T-helper 1 cell treated with Interleukin-12 subunit alpha and Interleukin-12 subunit beta and Interleukin-4 antibody, amounts not matched to agents 30 μg/mL and 1 μg/mL, for 36 hours (primary cell): Measurements from ENCODE around the gene KMT2A.

Experiments used
- H3K27ac Mint-ChIP-seq: one replicate; pipeline ENCODE4 v1.8.0; 2021; ENCODE audit warnings: mild to moderate bottlenecking, mixed read lengths
- H3K27me3 Mint-ChIP-seq: one replicate; pipeline ENCODE4 v1.8.0; 2021; ENCODE audit warnings: low read depth, mixed read lengths
- H3K36me3 Mint-ChIP-seq: one replicate; pipeline ENCODE4 v1.8.0; 2021; ENCODE audit warnings: low read depth, mixed read lengths
- H3K4me1 Mint-ChIP-seq: one replicate; pipeline ENCODE4 v1.8.0; 2021; ENCODE audit warnings: low read depth, mixed read lengths
- H3K4me3 Mint-ChIP-seq: one replicate; pipeline ENCODE4 v1.8.0; 2021; ENCODE audit warnings: mild to moderate bottlenecking, moderate library complexity, mixed read lengths
- H3K9me3 Mint-ChIP-seq: one replicate; pipeline ENCODE4 v1.8.0; 2021; ENCODE audit warnings: mixed read lengths

The KMT2A gene

GRCh38 chr11:118530683-118531596 is 94.6 kb downstream of the KMT2A start, which contains the start of gene TMEM25:
Gene TMEM25, plus strand, starts transcription at chr11:118531192. Its CDS starts 610 bp downstream, at chr11:118531802.
- Mint-ChIP-seq H3K4me1 (peaks cover 24% of the 10 kb centered on the region), H3K36me3 (peaks cover 11% of the 10 kb centered on the region), H3K27ac (peak within 1 kb of the TSS; percentile 83), H3K9me3 (no peaks in the 10 kb centered on the region), H3K27me3 (no peaks in the 10 kb centered on the region), H3K4me3 (peak within 1 kb of the TSS; percentile 92)

GRCh38 chr11:118531597-118532084 is 95.3 kb downstream of the KMT2A start:
- peaks cover 24% of the 10 kb centered on the region for H3K4me1 Mint-ChIP-seq
- peaks cover 11% of the 10 kb centered on the region for H3K36me3 Mint-ChIP-seq
- no peaks in the 10 kb centered on the region for H3K9me3 Mint-ChIP-seq
- H3K27me3 Mint-ChIP-seq, result no peaks in the 10 kb centered on the region
- H3K4me3 Mint-ChIP-seq, result peak overlapping the region; percentile 92
- H3K27ac Mint-ChIP-seq, result peak overlapping the region; percentile 77

- H3K9me3 Mint-ChIP-seq, result no peaks in the 10 kb centered on the region
- H3K27me3 Mint-ChIP-seq, result no peaks in the 10 kb centered on the region
- H3K4me3 Mint-ChIP-seq, result peak overlapping the region; percentile 92
- peaks cover 24% of the 10 kb centered on the region for H3K4me1 Mint-ChIP-seq
- H3K36me3 Mint-ChIP-seq, result peaks cover 10% of the 10 kb centered on the region
- peak overlapping the region; percentile 77 for H3K27ac Mint-ChIP-seq
Observed at GRCh38 chr11:118532091-118532490, 95.8 kb downstream of the KMT2A start.

GRCh38 chr11:118532852-118533768 is 96.8 kb downstream of the KMT2A start:
- Mint-ChIP-seq H3K4me1 (peaks cover 25% of the 10 kb centered on the region), H3K36me3 (peaks cover 2% of the 10 kb centered on the region), H3K4me3 (no peak overlapping the region), H3K9me3 (no peaks in the 10 kb centered on the region), H3K27me3 (no peaks in the 10 kb centered on the region), H3K27ac (no peak overlapping the region)

- Mint-ChIP-seq H3K36me3 (peaks cover 2% of the 10 kb centered on the region), H3K27me3 (no peaks in the 10 kb centered on the region), H3K4me1 (peaks cover 23% of the 10 kb centered on the region)
Observed at GRCh38 chr11:118533769-118534729, 97.8 kb downstream of the KMT2A start.

GRCh38 chr11:118535261-118535660 is 99.0 kb downstream of the KMT2A start:
- Mint-ChIP-seq H3K4me1 (peaks cover 11% of the 10 kb centered on the region), H3K27ac (no peak overlapping the region), H3K36me3 (no peaks in the 10 kb centered on the region), H3K9me3 (no peaks in the 10 kb centered on the region), H3K27me3 (no peaks in the 10 kb centered on the region), H3K4me3 (no peak overlapping the region)

More at GRCh38 chr11:118533769-118534729, 97.8 kb downstream of the KMT2A start:
- Mint-ChIP-seq H3K27ac (no peak overlapping the region), H3K4me3 (no peak overlapping the region), H3K9me3 (no peaks in the 10 kb centered on the region)

GRCh38 chr11:118536726-118537125 is 100.4 kb downstream of the KMT2A start:
- Mint-ChIP-seq H3K27ac (no peak overlapping the region), H3K9me3 (no peaks in the 10 kb centered on the region), H3K4me3 (no peak overlapping the region), H3K27me3 (no peaks in the 10 kb centered on the region), H3K4me1 (peaks cover 4% of the 10 kb centered on the region), H3K36me3 (no peaks in the 10 kb centered on the region)

- Mint-ChIP-seq H3K9me3 (no peaks in the 10 kb centered on the region), H3K36me3 (no peaks in the 10 kb centered on the region), H3K4me3 (no peak overlapping the region), H3K4me1 (peaks cover 2% of the 10 kb centered on the region), H3K27me3 (no peaks in the 10 kb centered on the region), H3K27ac (no peak overlapping the region)
Observed at GRCh38 chr11:118537409-118537980, 101.2 kb downstream of the KMT2A start.

GRCh38 chr11:118544010-118544646 is 107.8 kb downstream of the KMT2A start:
- H3K4me1 Mint-ChIP-seq, result no peaks in the 10 kb centered on the region
- no peaks in the 10 kb centered on the region for H3K9me3 Mint-ChIP-seq
- no peaks in the 10 kb centered on the region for H3K27me3 Mint-ChIP-seq
- H3K36me3 Mint-ChIP-seq, result no peaks in the 10 kb centered on the region
- no peak overlapping the region for H3K4me3 Mint-ChIP-seq
- no peak overlapping the region for H3K27ac Mint-ChIP-seq

- Mint-ChIP-seq H3K4me3 (no peak overlapping the region), H3K4me1 (no peaks in the 10 kb centered on the region), H3K9me3 (no peaks in the 10 kb centered on the region), H3K27me3 (no peaks in the 10 kb centered on the region), H3K27ac (no peak overlapping the region), H3K36me3 (no peaks in the 10 kb centered on the region)
Observed at GRCh38 chr11:118544647-118545010, 108.3 kb downstream of the KMT2A start.

- Mint-ChIP-seq H3K4me3 (no peak overlapping the region), H3K36me3 (peaks cover 2% of the 10 kb centered on the region), H3K27me3 (no peaks in the 10 kb centered on the region), H3K9me3 (no peaks in the 10 kb centered on the region), H3K27ac (no peak overlapping the region), H3K4me1 (no peaks in the 10 kb centered on the region)
Observed at GRCh38 chr11:118545533-118545932, 109.2 kb downstream of the KMT2A start.

- Mint-ChIP-seq H3K27ac (no peak overlapping the region), H3K4me1 (no peaks in the 10 kb centered on the region), H3K27me3 (no peaks in the 10 kb centered on the region), H3K4me3 (no peak overlapping the region), H3K9me3 (no peaks in the 10 kb centered on the region), H3K36me3 (peaks cover 7% of the 10 kb centered on the region)
Observed at GRCh38 chr11:118547132-118547531, 110.8 kb downstream of the KMT2A start.

GRCh38 chr11:118552341-118552740 is 116.0 kb downstream of the KMT2A start:
- Mint-ChIP-seq H3K4me1 (no peaks in the 10 kb centered on the region), H3K27ac (no peak overlapping the region), H3K27me3 (no peaks in the 10 kb centered on the region), H3K4me3 (no peak overlapping the region), H3K9me3 (no peaks in the 10 kb centered on the region), H3K36me3 (peaks cover 19% of the 10 kb centered on the region)
